GM12878 (cell line): ENCODE measurements around the gene MAPK8IP1. TPM values are rescaled to one million over a fixed set of nuclear protein-coding genes. Genes with fewer than 3 reads are reported as not detected.

Experiments used
- ATAC-seq: fragments of 200-7000 bp; cut with Tn5 transposase; 3 replicates; pipeline ENCODE4 v1.9.1; 2020; ENCODE audit warnings: mild to moderate bottlenecking, moderate library complexity
- BruUV-seq: library from RNA; stranded (reverse); fragments of 400-500 nt; replicated peaks from 2 replicates; lab custom pipeline; 2021; lab: Mats Ljungman, UMichigan
- CTCF ChIA-PET: fragments of 300-600 bp; sonication (Branson Sonifier 250); formaldehyde crosslinking; extraction: SDS; loops from one replicate; lab custom pipeline; 2021; ENCODE audit warnings: inconsistent platforms; lab: Yijun Ruan, JAX
- POLR2A ChIA-PET: fragments of 350-600 bp; formaldehyde crosslinking; extraction: SDS; loops from one replicate; lab custom pipeline; 2021; ENCODE audit warnings: inconsistent platforms; lab: Charles Lee
- RAD21 ChIA-PET: fragments of 300-600 bp; sonication (Branson Sonifier 250); formaldehyde crosslinking; loops from one replicate; lab custom pipeline; 2023; ENCODE audit warnings: antibody characterized with exemption; ENCODE audit not compliant: unreplicated experiment; lab: Charles Lee
- SMC1A ChIA-PET: fragments of 300-600 bp; sonication (Branson Sonifier 250); formaldehyde crosslinking; loops from one replicate; lab custom pipeline; 2023; ENCODE audit not compliant: unreplicated experiment, uncharacterized antibody; lab: Charles Lee
- DNase-seq: peaks from one replicate; pipeline ENCODE4 v3.0.0-alpha.2; 2011; ENCODE audit warnings: low read depth, low spot score
- FAIRE-seq: peaks from 3 replicates; lab custom pipeline; 2011; peaks lifted over from hg19 to GRCh38; lab: Jason Lieb, UNC
- H2AFZ ChIP-seq: 2 replicates; pipeline ENCODE4 v1.6.0; 2011; ENCODE audit warnings: low read depth, low read length, control low read depth; ENCODE audit not compliant: control insufficient read depth
- H3K27ac ChIP-seq: 2 replicates; pipeline ENCODE4 v1.5.1; 2011; ENCODE audit warnings: control low read depth; ENCODE audit not compliant: control insufficient read depth, insufficient read depth
- H3K27me3 ChIP-seq, 2 experiments: replicated peaks in 1 of 2; 2 replicates each; pipeline versions ENCODE4 v1.6.0 to v1.6.1; 2011; ENCODE audit warnings: low read length in 1 of 2; ENCODE audit not compliant: control insufficient read depth in 2 of 2, insufficient read depth in 2 of 2
- H3K36me3 ChIP-seq, 2 experiments: 2 replicates each; pipeline ENCODE4 v1.5.1; 2011; ENCODE audit warnings: low read length in 1 of 2; ENCODE audit not compliant: control insufficient read depth in 2 of 2, insufficient read depth in 2 of 2
- H3K4me1 ChIP-seq: 2 replicates; pipeline ENCODE4 v1.6.1; 2011; ENCODE audit warnings: mild to moderate bottlenecking, low read length, moderate library complexity, mixed read lengths; ENCODE audit not compliant: control insufficient read depth, insufficient read depth
- H3K4me2 ChIP-seq: 2 replicates; pipeline ENCODE4 v1.6.0; 2011; ENCODE audit warnings: control low read depth; ENCODE audit not compliant: control insufficient read depth, insufficient read depth
- H3K4me3 ChIP-seq: fragments of 200-600 bp; sonication (generic); 2 replicates; pipeline ENCODE4 v1.5.1; 2016
- H3K79me2 ChIP-seq: 2 replicates; pipeline ENCODE4 v1.6.0; 2011; ENCODE audit warnings: low read length; ENCODE audit not compliant: control insufficient read depth, insufficient read depth
- H3K9ac ChIP-seq: 2 replicates; pipeline ENCODE4 v1.8.0; 2011; ENCODE audit warnings: low read length, control low read depth, mixed read lengths; ENCODE audit not compliant: control insufficient read depth, insufficient read depth
- H3K9me3 ChIP-seq: replicated peaks from 3 replicates; pipeline ENCODE4 v1.5.1; 2011; ENCODE audit warnings: mild to moderate bottlenecking, low read length; ENCODE audit not compliant: control insufficient read depth, insufficient read depth
- H4K20me1 ChIP-seq: 2 replicates; pipeline ENCODE4 v1.6.0; 2011; ENCODE audit not compliant: control insufficient read depth, insufficient read depth
- BMI1 ChIP-seq: fragments of 450-650 bp; IDR thresholded peaks from 2 replicates; pipeline ENCODE4 v1.6.1; 2016; ENCODE audit warnings: mild to moderate bottlenecking, moderate library complexity, borderline replicate concordance
- EZH2 ChIP-seq: IDR thresholded peaks from 2 replicates; pipeline ENCODE4 v1.6.1; 2012; ENCODE audit warnings: low read depth, mild to moderate bottlenecking, control low read depth, inconsistent platforms, low read length, borderline replicate concordance; ENCODE audit not compliant: control insufficient read depth
- HDAC2 ChIP-seq: fragments of 200-600 bp; sonication (generic); IDR thresholded peaks from 2 replicates; pipeline ENCODE4 v1.6.1; 2017
- MEF2B ChIP-seq: fragments of 450-650 bp; IDR thresholded peaks from 2 replicates; pipeline ENCODE4 v1.6.1; 2018; ENCODE audit warnings: mild to moderate bottlenecking, moderate library complexity; ENCODE audit not compliant: partially characterized antibody, poor library complexity, severe bottlenecking
- MYC ChIP-seq: IDR thresholded peaks from 2 replicates; pipeline ENCODE4 v1.6.1; 2011; ENCODE audit warnings: mild to moderate bottlenecking, low read length, moderate library complexity, inconsistent platforms; ENCODE audit not compliant: insufficient read depth, insufficient replicate concordance, insufficient read length, severe bottlenecking
- NR2F1 ChIP-seq: fragments of 450-650 bp; conservative IDR thresholded peaks from 2 replicates; pipeline ENCODE4 v1.6.1; 2017; ENCODE audit warnings: mild to moderate bottlenecking
- PAX8 ChIP-seq: fragments of 450-650 bp; IDR thresholded peaks from 2 replicates; pipeline ENCODE4 v1.6.1; 2017; ENCODE audit warnings: mild to moderate bottlenecking, moderate library complexity
- RBBP5 ChIP-seq: fragments of 200-600 bp; sonication (generic); conservative IDR thresholded peaks from 2 replicates; pipeline ENCODE4 v1.6.1; 2016
- SREBF1 ChIP-seq: IDR thresholded peaks from 2 replicates; pipeline ENCODE4 v1.6.1; 2012; ENCODE audit warnings: mild to moderate bottlenecking, low read length
- TARDBP ChIP-seq: IDR thresholded peaks from 2 replicates; pipeline ENCODE4 v1.6.1; 2016; ENCODE audit warnings: borderline replicate concordance
- ZNF217 ChIP-seq: fragments of 450-650 bp; IDR thresholded peaks from 2 replicates; pipeline ENCODE4 v1.6.1; 2017; ENCODE audit warnings: antibody characterized with exemption, mild to moderate bottlenecking
- ZNF687 ChIP-seq: fragments of 450-650 bp; IDR thresholded peaks from 2 replicates; pipeline ENCODE4 v1.6.1; 2017; ENCODE audit warnings: mild to moderate bottlenecking, moderate library complexity
- ZZZ3 ChIP-seq: IDR thresholded peaks from 2 replicates; pipeline ENCODE4 v1.6.1; 2011; ENCODE audit warnings: low read depth; ENCODE audit not compliant: control insufficient read depth, insufficient read length
- WGBS: methylation state at CpG from one replicate; pipeline ENCODE4 v1.1.6; 2016; ENCODE audit warnings: low lambda C conversion rate; ENCODE audit not compliant: insufficient replicate concordance, insufficient coverage; ENCODE audit errors: missing lambda C conversion rate; 5-methylcytosine and 5-hydroxymethylcytosine counted together
- in situ Hi-C: fragments of 300-500 bp; cut with MboI; formaldehyde crosslinking; loops from 9 replicates; pipeline ENCODE4 v1.14.3; 2018; ENCODE audit warnings: mixed read lengths
- intact Hi-C: fragments of 100-400 bp; cut with micrococcal nuclease; formaldehyde crosslinking; loops from one replicate; pipeline ENCODE4 v1.14.2; 2022; ENCODE audit not compliant: unreplicated experiment
- polyA plus RNA-seq, 11 experiments: library from polyadenylated mRNA; depleted of rRNA in 4 of 11; unstranded in 6 of 11; stranded (reverse) in 5 of 11; fragments of >200 nt; fragmentation: Nextera tagmentation in 4 of 11; fragmentation: Illumina TruSeq in 1 of 11; extraction: Ambion mirVana in 4 of 11; extraction: Trizol in 1 of 11; gene quantifications; 1 replicate in 1 of 11; 2 replicates in 10 of 11; pipeline versions ENCODE4 v1.2.1 to v1.2.3, GENCODE V29; 2011 to 2016; ENCODE audit warnings: inconsistent platforms in 2 of 11, missing spikeins in 2 of 11, low read depth in 1 of 11
- total RNA-seq, 4 experiments: library from RNA; depleted of rRNA in 3 of 4; stranded (reverse); fragments of >200 nt in 3 of 4; fragmentation: Illumina TruSeq in 1 of 4; extraction: Trizol in 1 of 4; gene quantifications; 2 replicates each; pipeline versions ENCODE4 v1.2.1 to v1.2.3, GENCODE V29; 2013 to 2021
- TF ChIP-seq, protein P1 (sequence below): fragments of 450-650 bp; IDR thresholded peaks from 2 replicates; pipeline ENCODE4 v1.6.1; 2017; ENCODE audit warnings: mild to moderate bottlenecking
- TF ChIP-seq, protein P2 (sequence below): IDR thresholded peaks from 2 replicates; pipeline ENCODE4 v1.6.1; 2011; ENCODE audit warnings: low read depth, mild to moderate bottlenecking, low read length, moderate library complexity, borderline replicate concordance; ENCODE audit errors: extremely low read depth

Gene MAPK8IP1
- total and polyA plus RNA-seq, 10 of the 15 experiments (the other 5 are each of a cell fraction or from before 2014, with no cell fraction given), result 0.04 to 0.44 (median 0.11) TPM; not detected in 2

GRCh38 chr11:45879803-45880686 lies 5.4 kb upstream of the MAPK8IP1 start:
- RAD21 ChIA-PET, result no interaction called here
- in situ Hi-C loops, result no loop called here
- 91% methylated on average over 7 of the region's 7 CpGs for WGBS
- CTCF ChIA-PET, result interaction anchor here (1.8 to 3.5 kb wide), 2 partner anchors 7 to 126 kb away, joined by 6 to 8 read pairs; no protein-coding TSS in a partner anchor
- ATAC-seq (no peak), FAIRE-seq (no peak), DNase-seq (no peak)
- Histone ChIP-seq H3K9me3 (no peaks in the 10 kb centered on the region), H2AFZ (no peak overlapping the region), H3K79me2 (no peaks in the 10 kb centered on the region), H3K4me2 (no peak overlapping the region), H3K4me1 (no peaks in the 10 kb centered on the region), H3K9ac (no peak overlapping the region), H3K27ac (no peak overlapping the region), H4K20me1 (no peaks in the 10 kb centered on the region), H3K36me3 (no peaks in the 10 kb centered on the region; a peak in 2 of 4 replicates), H3K27me3 (no peaks in the 10 kb centered on the region), H3K4me3 (no peak overlapping the region)
- no TSS peak for BruUV-seq
- POLR2A ChIA-PET, result no interaction called here
- SMC1A ChIA-PET, result interaction anchor here (0.6 kb wide), 1 partner anchor 54 kb away, joined by 3 read pairs; no protein-coding TSS in a partner anchor
- intact Hi-C loops, result no loop called here
- TF ChIP-seq ZNF217 (no peak), HDAC2 (no peak), SREBF1 (no peak), RBBP5 (no peak), EZH2 (no peak), BMI1 (no peak), PAX8 (no peak), MYC (no peak), ZNF687 (no peak), TARDBP (no peak), NR2F1 (no peak), MEF2B (no peak), ZZZ3 (no peak)
- TF ChIP-seq, protein P1, sequence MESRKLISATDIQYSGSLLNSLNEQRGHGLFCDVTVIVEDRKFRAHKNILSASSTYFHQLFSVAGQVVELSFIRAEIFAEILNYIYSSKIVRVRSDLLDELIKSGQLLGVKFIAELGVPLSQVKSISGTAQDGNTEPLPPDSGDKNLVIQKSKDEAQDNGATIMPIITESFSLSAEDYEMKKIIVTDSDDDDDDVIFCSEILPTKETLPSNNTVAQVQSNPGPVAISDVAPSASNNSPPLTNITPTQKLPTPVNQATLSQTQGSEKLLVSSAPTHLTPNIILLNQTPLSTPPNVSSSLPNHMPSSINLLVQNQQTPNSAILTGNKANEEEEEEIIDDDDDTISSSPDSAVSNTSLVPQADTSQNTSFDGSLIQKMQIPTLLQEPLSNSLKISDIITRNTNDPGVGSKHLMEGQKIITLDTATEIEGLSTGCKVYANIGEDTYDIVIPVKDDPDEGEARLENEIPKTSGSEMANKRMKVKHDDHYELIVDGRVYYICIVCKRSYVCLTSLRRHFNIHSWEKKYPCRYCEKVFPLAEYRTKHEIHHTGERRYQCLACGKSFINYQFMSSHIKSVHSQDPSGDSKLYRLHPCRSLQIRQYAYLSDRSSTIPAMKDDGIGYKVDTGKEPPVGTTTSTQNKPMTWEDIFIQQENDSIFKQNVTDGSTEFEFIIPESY, result no peak
- TF ChIP-seq, protein P2, sequence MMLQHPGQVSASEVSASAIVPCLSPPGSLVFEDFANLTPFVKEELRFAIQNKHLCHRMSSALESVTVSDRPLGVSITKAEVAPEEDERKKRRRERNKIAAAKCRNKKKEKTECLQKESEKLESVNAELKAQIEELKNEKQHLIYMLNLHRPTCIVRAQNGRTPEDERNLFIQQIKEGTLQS, result no peak
